Retina (tissue), 1 donor: ENCODE data around the gene ARPC1B.

ENCODE experiments used
- DNase-seq: peaks from one replicate; pipeline ENCODE4 v3.0.0-alpha.2; 2016

The ARPC1B gene

GRCh38 chr7:99392046-99392445 is 17.5 kb downstream of the ARPC1B start:
- DNase-seq: no peak

DNA sequence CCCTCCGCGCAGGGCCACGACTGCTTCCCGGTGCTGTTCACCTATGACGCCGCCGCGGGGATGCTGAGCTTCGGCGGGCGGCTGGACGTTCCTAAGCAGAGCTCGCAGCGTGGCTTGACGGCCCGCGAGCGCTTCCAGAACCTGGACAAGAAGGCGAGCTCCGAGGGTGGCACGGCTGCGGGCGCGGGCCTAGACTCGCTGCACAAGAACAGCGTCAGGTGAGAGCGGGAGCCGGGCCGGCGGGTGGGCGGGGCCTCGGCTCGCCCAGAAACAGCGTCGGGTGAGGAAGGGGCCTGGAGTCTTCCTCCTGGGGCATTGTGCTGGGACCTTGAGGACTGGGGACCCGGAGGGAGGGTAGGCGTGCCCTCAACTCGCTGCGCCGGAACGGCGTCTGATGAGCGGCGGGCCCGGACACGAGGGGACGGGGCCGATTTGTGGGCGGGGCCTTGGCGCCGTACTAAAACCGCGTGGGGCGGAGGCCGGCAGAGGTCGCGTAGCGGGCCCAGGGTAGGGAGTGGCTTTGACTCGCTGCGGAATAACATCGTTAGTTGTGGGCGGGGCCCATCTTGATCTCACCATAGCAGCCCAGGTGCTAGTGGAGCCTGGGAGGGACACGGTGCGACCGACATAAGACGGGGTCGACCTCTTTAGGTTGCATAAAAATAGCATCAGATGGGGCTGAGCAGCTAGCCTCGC is 18.3 kb downstream of the ARPC1B start:
- DNase-seq: peak; percentile 89

GRCh38 chr7:99393355-99394187 is 19.0 kb downstream of the ARPC1B start:
- DNase-seq: no peak

GRCh38 chr7:99394188-99394502 is 19.6 kb downstream of the ARPC1B start:
- DNase-seq: no peak

DNA sequence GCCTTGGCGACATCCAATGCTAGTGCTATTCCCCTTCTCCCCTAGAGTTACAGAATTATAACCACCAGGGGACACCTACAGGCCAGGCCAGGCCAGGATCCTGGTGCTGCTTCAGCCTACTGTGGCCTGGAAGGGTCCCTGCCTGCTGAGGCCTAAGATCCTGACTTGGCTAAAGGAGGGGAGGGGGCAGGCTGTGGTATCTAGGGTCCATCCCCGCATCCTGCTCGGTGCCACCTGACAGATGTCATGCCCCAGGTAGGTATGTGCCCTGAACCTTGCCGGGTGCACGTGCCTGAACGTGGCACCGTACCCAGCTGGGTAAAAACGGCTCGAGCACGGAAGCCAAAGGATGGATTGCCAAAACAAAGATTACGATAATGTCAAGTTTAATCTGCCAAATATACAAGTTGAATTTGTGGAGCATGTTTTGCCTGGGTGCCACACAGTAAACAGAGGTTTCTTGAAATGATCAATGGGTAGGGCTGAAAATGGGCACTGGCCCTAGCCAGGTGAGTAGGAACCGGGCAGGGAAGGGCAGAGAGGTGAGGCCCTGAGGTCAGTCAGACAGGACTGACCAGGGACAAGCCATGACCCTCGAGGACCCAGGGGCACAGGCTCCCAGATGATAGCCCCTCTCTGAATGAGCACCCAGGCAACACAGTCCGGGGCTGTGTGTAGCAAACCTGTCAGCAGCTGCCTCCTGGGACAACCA is 21.2 kb downstream of the ARPC1B start:
- no peak for DNase-seq

DNA sequence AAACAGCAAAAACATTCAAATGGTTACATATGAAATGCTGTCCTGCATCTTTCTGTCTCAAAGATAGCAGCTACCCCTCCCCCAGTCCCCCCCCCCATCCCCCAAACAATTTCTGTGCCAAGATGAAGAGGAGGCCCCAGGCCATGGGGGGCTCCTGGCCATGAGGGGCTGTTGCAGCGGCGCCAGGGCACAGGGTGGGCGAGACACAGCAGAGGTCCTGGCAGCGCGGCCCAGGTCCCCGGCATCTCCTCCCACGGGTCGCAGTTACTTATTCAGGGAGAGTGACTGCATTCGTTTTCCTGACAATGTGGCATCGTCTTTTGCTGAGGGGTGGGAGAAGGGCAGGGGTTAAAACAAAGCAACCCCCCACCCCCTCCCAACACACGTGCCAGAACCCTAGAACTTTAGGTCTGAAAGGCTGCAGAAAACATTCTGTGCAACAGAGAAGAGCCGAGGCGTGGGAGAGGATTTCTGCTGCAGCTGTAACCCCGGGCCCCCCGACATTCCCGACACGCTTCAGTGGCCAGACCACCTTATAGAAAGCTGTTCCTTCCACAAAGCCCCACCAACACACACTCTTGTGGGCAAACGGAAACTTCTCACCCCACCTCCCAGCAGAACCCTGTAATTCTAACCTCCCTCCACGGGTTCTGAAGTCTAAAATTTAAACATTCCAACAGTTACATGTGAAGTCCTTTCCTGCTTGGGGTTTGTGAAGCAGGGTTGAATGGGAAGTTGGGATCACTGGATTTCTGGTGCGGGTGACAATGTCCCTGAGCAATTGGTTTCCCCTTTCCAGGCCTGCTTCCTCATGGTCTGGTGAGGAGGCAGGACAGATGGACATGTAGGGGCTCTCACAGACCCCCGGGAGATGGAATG is 22.1 kb downstream of the ARPC1B start:
- no peak for DNase-seq

DNA sequence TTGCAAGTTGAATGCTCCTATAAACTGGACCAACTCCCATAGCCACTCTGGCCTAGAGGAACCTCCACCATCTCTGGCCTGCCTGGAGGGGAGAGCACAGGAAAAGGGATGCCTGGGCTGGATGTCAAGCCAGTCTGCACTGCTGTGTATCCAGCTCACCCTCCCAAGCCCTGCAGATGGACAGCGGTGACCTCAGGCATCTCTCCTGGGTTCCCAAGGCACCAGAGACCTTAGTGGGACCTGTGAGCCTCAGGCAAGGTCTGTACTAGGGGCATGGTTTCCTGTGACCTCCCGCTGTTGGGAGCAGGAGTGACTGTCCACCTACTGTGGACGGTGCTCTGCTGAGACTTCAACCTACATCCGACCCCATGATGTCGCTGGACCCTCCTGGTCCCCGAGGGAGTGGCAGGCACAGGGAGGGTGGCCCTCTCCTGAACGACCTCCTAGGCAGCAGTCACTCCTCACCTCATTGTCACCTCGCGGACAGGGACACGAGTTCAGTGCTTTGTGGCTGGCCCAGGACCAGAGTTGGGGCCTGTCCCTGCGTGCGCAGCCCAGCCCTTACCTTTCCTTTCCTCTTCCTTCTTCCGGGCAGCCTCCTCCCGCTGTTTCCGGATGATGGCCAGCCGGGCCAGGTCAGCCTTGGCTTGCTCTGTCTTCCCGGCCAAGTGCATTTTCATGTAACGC is 22.9 kb downstream of the ARPC1B start:
- no peak for DNase-seq

DNA sequence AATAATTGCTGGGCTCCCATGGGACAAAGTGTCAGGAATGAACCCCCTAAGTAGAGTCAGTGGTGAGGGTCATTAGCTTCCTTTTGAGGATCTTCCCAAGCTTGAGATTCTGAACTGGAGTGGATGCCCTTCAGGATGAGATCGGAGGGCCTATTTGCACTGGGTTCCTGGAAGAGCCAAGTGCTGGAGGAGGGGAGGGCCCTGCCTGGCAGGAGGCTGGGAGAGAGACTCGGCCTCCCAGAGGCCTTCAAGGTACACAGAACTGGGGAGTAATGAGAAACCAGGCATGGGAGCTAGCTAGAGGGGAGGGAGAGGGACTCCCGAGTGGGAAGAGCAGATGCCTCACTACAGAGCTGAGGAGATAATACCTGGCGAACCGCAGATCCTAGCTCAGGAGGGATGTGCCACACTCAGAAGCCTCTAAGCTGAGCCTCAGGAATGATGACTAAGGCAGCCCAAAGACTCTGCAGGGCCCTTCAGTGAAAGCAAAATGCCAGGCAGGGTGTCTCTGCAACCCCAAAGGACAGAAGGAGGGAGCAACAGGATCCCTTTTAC is 24.4 kb downstream of the ARPC1B start:
- no peak for DNase-seq

GRCh38 chr7:99399597-99399996 is 25.1 kb downstream of the ARPC1B start:
- no peak for DNase-seq

DNA sequence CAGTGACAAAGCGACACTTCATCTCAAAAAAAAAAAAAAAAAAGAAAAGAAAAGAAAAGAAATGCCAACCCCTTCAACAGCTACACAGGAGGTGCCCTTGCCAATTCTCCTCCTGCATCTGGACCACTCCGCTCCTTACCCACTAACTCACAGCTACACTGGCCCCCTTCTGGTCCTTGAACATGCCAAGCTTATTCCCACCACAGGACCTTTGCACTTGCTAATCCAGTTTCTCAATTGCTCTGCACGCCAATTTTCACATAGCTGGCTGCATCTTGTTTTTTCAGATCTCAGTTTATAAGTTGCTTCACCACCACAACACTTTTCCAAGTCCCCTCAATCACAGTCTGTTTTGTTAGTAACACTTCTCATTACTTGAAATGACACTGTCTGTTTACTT is 28.3 kb downstream of the ARPC1B start:
- DNase-seq: no peak

DNA sequence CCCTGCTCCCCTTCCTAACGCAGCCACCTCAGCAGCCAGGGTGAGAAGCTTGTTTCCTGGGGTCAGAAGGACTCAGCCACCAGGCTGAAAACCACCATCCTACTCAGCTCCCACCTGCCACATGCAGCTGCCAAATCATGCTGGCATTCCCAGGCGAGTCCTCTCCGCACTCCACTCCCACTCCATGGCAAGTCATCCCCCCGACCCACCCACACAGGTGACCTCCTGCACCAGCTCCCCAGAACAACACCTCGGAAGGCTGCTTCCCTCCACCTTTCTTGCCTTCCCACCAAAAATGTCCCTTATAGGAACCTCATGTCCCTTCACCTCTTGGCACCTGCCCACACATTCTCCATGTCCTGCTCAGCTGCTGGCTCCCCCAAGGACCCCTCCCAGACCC is 29.2 kb downstream of the ARPC1B start:
- DNase-seq: no peak

DNA sequence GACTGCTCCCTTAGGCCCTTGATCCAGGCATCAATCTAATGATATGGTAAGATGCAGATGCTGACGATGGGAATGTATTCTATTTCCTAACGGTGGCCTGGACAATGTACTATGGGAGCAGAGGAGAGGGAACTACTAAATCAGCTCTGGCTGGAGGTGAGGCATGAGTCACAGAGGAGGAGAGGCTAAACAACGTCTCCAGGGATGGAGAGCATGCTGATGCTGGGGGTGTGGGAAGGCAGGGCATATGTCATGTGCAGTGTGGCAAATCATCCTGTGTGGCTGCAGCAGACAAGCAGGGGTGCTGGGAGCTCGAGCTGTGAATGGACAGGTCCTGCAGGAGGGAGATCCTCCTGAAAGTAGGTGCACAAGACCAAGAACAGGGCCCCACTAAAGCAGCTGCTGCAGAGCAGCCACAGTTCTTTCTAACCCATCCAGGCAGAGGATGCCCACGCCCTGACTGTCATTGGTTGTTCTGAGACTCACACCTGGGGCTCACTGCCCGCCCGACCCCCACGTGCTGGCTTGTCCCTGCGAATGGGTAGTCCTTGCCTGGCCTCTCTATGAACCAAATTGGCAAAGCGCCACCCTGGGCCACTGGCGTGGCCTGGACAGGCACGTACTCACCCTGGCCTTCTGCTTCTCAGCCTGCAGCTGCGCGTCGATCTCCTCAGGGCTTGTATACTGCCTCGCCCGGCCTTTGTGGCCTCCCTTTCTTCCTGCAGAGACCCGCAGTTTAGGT is 29.9 kb downstream of the ARPC1B start:
- DNase-seq: no peak

- no peak for DNase-seq
These were observed 30.4 kb downstream of the ARPC1B start for GRCh38 chr7:99404977-99405320.

- no peak for DNase-seq
These were observed 32.0 kb downstream of the ARPC1B start for GRCh38 chr7:99406557-99406956.

- DNase-seq: no peak
These were observed 33.4 kb downstream of the ARPC1B start for GRCh38 chr7:99407872-99408378.

GRCh38 chr7:99408379-99409191 is 34.1 kb downstream of the ARPC1B start, which contains the start of the genes BUD31 and PDAP1:
Gene BUD31, plus strand, starts transcription at chr7:99408969. Its CDS starts 2,124 bp downstream, at chr7:99411093.
Gene PDAP1, minus strand, starts transcription at chr7:99408597. Its CDS starts 49 bp downstream, at chr7:99408548.
- DNase-seq: peak; percentile 100

DNA sequence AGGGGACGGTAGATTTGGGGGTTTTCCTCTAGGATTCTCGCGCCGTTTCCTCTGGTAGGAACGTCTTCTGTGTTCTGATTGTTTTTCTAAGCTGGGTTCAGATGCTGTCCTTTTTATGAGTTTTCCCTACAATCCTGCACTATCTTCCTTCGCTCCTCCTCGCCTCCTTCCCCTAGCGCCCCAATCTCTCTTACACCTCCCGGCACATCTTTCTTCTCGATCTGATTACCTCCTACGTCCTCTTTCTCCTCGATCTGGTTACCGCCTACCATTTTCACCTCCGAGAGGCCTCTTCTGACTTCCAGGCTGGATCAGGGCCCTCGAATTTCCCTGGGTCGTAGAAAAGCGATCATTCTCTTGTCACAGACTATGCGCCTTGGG is 34.7 kb downstream of the ARPC1B start:
- DNase-seq: no peak

- no peak for DNase-seq
These were observed 35.3 kb downstream of the ARPC1B start for GRCh38 chr7:99409806-99410205.

GRCh38 chr7:99410635-99411034 is 36.1 kb downstream of the ARPC1B start:
- no peak for DNase-seq
